Sciatic nerve (tissue), 2 donors: ENCODE data around the gene MCCC1. TPM values are rescaled to one million over a fixed set of nuclear protein-coding genes. Genes with fewer than 3 reads are reported as not detected.

Source experiments
- ATAC-seq: fragments of 200-7000 bp; cut with Tn5 transposase; one replicate; pipeline ENCODE4 v1.9.1; 2020; ENCODE audit warnings: mild to moderate bottlenecking, moderate library complexity
- DNase-seq: peaks from one replicate; pipeline ENCODE4 v3.0.0-alpha.2; 2020; ENCODE audit warnings: low spot score
- intact Hi-C: fragments of 100-400 bp; cut with DNase I; formaldehyde crosslinking; loops from one replicate; pipeline ENCODE4 v1.14.2; 2022
- total RNA-seq: library from RNA; stranded (reverse); fragmentation: NEBNext Ultra II Directional; extraction: Animal tissue kit (Norgen Biotek cat#: 25700); gene quantifications from one replicate; pipeline ENCODE4 v1.2.1, GENCODE V29; 2021
- donor health status: DM: no; HTN: no; CAD: no.
- donor health status: DM: no; HTN: no; CAD: no.

Gene MCCC1
- total RNA-seq, 1 donor from 2014 or later, result 32.0 TPM

DNA sequence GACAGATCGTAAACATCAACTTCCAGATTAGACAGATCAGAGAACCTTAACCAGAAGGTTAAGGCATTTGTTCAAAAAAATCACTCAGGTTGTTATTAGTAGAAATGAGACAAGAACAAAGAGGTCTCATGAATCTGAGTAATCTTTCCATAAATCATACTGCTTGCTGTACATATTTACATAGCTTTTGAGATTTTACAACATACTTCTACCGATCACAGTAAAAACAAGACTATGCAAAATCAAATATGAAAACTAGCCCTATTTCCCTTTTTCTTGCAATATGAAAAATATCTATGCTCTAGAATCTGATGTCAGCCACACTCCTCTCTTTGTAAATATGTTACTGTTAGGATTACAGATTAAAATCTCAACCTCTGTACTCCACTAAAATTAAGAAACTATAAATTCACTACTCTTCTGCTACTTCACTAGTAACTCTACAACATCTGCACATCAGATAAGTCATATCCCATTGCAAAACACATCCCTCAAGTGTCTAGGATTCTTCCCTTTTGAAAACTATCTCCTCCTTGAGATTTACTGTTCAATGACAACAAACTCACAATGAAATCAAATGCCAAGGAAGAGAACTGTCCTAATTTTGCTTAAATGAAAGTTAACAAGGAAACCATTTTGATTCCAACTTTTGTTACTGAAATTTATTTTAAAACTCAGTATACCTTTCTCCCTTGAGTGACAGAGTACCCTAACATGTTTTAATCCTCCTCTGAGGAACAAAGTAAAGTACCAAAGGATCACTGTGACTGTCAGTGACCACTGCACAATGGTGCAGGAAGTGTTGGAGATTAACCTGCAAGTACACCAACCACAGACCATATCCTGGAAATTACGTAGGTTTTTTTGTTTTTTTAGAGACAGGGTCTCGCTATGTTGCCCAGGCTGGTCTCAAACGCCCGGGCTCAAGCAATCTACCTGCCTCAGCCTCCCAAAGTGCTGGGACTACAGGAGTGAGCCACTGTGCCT is 131.8 kb downstream of the MCCC1 start:
- intact Hi-C loops, result no loop called here
- ATAC-seq, result no peak
- no peak for DNase-seq

DNA sequence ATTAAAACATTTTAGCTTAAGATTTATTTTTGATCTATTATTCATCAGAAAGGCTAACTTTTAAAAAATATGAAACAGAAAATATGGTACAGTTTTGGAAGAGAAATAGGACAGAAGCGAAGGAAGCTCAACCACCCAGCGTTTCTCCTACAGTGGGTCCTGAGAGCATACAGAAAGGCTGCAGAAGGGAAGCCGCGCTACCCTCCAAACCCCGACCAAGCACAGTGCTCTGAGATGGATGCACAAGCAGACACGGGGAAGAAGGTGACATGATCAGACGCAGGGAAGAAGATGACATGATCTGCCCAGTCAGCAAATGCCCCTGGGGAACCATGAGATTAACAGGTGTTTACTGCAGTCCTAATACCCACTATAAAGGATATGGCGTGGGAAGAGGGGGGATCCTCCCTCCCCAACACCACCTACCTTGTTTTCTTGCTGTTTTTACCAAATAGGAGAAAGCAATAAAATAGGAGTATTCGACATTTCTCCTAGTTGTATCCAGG is 133.4 kb downstream of the MCCC1 start:
- DNase-seq (no peak), ATAC-seq (no peak)
- intact Hi-C loops, result no loop called here

Other genes starting within 250 kb of the MCCC1 start
- gene DCUN1D1, start 119.0 kb downstream of the MCCC1 start, total RNA-seq, result 61.9 TPM
- 0.31 TPM for gene LAMP3, start 63.2 kb upstream of the MCCC1 start, total RNA-seq
- gene B3GNT5, start 153.8 kb upstream of the MCCC1 start, total RNA-seq, result 30.3 TPM